Peyer's patch (tissue), 4 donors: ENCODE measurements around the gene BAHCC1. TPM values are rescaled to one million over a fixed set of nuclear protein-coding genes. Genes with fewer than 3 reads are reported as not detected.

Source experiments
- DNase-seq, 3 donors: peaks; one replicate each; pipeline ENCODE4 v3.0.0-alpha.2; 2017 to 2019
- H3K27ac ChIP-seq, 4 donors: fragments of 200-600 bp; sonication (generic); one replicate each; pipeline ENCODE4 v1.5.1; 2016 to 2019
- H3K27me3 ChIP-seq, 2 donors: fragments of 200-600 bp; sonication (generic); one replicate each; pipeline ENCODE4 v1.5.1; 2019
- H3K36me3 ChIP-seq, 3 donors: fragments of 200-600 bp; sonication (generic); one replicate each; pipeline ENCODE4 v1.5.1; 2016 to 2019
- H3K4me1 ChIP-seq, 4 donors: fragments of 200-600 bp; sonication (generic); one replicate each; pipeline ENCODE4 v1.5.1; 2016 to 2019
- H3K4me3 ChIP-seq, 4 donors: fragments of 200-600 bp; sonication (generic); 1 replicate in 3 of 4; 2 replicates in 1 of 4; pipeline ENCODE4 v1.5.1; 2016 to 2019; ENCODE audit warnings: mild to moderate bottlenecking in 1 of 4
- H3K9me3 ChIP-seq, 4 donors: fragments of 200-600 bp; sonication (generic); one replicate each; pipeline ENCODE4 v1.5.1; 2016 to 2019; ENCODE audit warnings: mild to moderate bottlenecking in 1 of 4
- POLR2A ChIP-seq, 2 donors: fragments of 450-650 bp; IDR thresholded peaks; one replicate each; pipeline ENCODE4 v1.5.1; 2017; ENCODE audit warnings: antibody characterized with exemption in 2 of 2, mild to moderate bottlenecking in 2 of 2, moderate library complexity in 2 of 2
- total RNA-seq, 4 donors: library from RNA; depleted of rRNA; stranded (reverse); fragments of >200 nt; gene quantifications; one replicate each; pipeline ENCODE4 v1.1.0, GENCODE V29; 2016
- TF ChIP-seq, protein P1 (sequence below), 6 experiments: fragments of 450-650 bp in 4 of 6; fragments of 200-600 bp in 2 of 6; sonication (generic) in 1 of 6; IDR thresholded peaks; one replicate each; pipeline ENCODE4 v1.5.1; 2017 to 2019; ENCODE audit warnings: antibody characterized with exemption in 6 of 6, mild to moderate bottlenecking in 3 of 6, moderate library complexity in 1 of 6

BAHCC1 gene
- total RNA-seq, 4 donors from 2014 or later = 11.6 to 43.0 (median 23.9) TPM

DNA sequence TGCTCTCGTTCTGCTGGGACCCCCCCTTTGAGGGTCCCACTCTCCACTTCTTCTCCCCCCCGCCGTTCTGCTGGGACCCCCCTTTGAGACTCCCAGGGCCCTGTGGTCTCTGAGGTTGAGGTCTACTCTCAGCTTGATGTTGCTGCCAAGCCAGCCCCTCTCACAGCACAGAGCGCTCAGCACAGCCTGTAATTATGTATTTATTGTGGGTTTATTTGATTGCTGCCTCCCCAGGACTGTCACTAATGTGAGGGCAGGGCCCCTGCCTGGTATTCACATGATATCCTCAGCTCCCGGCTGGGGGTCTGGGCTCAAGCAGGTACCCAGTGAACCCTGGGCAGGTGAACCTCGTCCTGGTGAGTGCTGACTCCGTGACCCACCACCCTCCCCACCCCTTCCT, 81.9 kb downstream of the BAHCC1 start:
- Histone ChIP-seq H3K9me3 (no peaks in the 10 kb centered on the region), H3K4me3 (no peak overlapping the region), H3K36me3 (no peaks in the 10 kb centered on the region), H3K27me3 (no peaks in the 10 kb centered on the region), H3K4me1 (peaks cover 0 to 14% (median 3%) of the 10 kb centered on the region in 4 donors), H3K27ac (no peak overlapping the region)
- DNase-seq = no peak
- TF ChIP-seq, protein P1, sequence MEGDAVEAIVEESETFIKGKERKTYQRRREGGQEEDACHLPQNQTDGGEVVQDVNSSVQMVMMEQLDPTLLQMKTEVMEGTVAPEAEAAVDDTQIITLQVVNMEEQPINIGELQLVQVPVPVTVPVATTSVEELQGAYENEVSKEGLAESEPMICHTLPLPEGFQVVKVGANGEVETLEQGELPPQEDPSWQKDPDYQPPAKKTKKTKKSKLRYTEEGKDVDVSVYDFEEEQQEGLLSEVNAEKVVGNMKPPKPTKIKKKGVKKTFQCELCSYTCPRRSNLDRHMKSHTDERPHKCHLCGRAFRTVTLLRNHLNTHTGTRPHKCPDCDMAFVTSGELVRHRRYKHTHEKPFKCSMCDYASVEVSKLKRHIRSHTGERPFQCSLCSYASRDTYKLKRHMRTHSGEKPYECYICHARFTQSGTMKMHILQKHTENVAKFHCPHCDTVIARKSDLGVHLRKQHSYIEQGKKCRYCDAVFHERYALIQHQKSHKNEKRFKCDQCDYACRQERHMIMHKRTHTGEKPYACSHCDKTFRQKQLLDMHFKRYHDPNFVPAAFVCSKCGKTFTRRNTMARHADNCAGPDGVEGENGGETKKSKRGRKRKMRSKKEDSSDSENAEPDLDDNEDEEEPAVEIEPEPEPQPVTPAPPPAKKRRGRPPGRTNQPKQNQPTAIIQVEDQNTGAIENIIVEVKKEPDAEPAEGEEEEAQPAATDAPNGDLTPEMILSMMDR (IDR thresholded peaks at IDR 0.05) = no peak
- TF ChIP-seq POLR2A (IDR thresholded peaks at IDR 0.05) = no peak

DNA sequence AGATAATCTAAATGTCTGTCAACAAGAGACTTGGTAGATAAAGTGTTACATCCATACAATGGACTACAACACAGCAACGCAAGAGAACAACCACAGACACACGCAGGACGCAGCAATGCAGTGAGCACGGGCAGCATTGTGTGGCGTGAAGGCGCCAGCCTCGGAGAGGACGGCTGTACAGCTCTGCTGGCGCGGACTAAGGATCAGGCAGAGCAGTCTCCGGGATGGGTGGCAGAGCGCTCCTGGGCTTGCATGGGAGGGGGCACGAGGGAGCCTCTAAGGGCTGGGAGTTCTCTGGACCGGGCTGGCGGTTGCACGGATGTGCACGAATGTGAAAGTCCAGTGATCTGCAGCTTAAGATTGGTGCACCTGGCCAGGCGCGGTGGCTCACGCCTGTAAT, 82.9 kb downstream of the BAHCC1 start:
- peaks cover 0 to 24% (median 4%) of the 10 kb centered on the region in 4 donors for H3K4me1 ChIP-seq
- no peak for TF ChIP-seq POLR2A (IDR thresholded peaks at IDR 0.05)
- TF ChIP-seq, protein P1 (IDR thresholded peaks at IDR 0.05) = no peak
- H3K4me3 ChIP-seq = no peak overlapping the region
- no peaks in the 10 kb centered on the region for H3K27me3 ChIP-seq
- no peaks in the 10 kb centered on the region for H3K36me3 ChIP-seq
- no peaks in the 10 kb centered on the region for H3K9me3 ChIP-seq
- no peak for DNase-seq
- H3K27ac ChIP-seq = no peak overlapping the region

DNA sequence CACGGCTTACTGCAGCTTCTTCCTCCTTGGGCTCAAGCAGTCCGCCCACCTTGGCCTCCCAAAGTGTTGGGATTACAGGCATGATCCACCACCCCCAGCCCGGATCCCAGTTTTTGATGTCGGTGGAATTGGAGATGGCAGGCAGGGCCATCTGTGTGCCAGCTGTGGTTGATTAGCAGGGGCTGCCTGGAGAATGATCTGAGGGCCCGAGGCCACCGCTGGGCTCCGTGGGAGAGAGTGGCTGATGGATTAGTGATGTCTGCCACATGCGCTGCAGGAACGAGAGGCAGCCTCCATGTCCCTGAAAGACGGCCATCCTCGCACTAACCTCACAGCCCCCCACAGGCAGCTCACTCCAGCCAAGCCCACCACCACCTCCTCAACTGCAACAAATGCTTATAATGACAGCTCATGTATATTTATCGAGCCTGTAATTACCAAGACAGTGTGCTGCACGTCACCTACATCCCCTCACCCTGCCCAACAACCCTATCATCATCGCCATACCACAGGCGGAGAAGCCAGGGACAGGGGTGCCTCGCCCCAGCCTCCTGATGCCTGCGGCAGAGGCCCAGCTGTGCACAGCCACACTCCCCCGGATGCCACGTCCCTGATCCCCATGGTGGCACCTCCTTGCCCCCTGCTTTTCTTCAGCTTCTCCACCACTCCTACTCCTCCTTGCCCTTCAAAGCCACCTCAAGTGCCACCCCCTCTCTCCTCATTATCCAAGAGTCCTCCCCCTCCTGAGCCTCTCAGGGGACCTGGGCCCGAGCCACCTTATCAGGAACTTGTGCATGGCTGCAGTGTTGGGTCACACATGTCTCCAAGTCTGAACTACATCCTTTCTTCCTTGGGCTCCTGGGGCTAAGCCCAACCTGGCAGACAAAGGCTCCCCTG, 84.2 kb downstream of the BAHCC1 start:
- TF ChIP-seq POLR2A (IDR thresholded peaks at IDR 0.05) = no peak
- TF ChIP-seq, protein P1 (IDR thresholded peaks at IDR 0.05) = no peak
- H3K4me1 ChIP-seq = peaks cover 0 to 34% (median 15%) of the 10 kb centered on the region in 4 donors
- H3K9me3 ChIP-seq = no peaks in the 10 kb centered on the region
- DNase-seq = no peak
- H3K36me3 ChIP-seq = no peaks in the 10 kb centered on the region
- H3K27me3 ChIP-seq = no peaks in the 10 kb centered on the region
- H3K4me3 ChIP-seq = no peak overlapping the region
- H3K27ac ChIP-seq = no peak overlapping the region

DNA sequence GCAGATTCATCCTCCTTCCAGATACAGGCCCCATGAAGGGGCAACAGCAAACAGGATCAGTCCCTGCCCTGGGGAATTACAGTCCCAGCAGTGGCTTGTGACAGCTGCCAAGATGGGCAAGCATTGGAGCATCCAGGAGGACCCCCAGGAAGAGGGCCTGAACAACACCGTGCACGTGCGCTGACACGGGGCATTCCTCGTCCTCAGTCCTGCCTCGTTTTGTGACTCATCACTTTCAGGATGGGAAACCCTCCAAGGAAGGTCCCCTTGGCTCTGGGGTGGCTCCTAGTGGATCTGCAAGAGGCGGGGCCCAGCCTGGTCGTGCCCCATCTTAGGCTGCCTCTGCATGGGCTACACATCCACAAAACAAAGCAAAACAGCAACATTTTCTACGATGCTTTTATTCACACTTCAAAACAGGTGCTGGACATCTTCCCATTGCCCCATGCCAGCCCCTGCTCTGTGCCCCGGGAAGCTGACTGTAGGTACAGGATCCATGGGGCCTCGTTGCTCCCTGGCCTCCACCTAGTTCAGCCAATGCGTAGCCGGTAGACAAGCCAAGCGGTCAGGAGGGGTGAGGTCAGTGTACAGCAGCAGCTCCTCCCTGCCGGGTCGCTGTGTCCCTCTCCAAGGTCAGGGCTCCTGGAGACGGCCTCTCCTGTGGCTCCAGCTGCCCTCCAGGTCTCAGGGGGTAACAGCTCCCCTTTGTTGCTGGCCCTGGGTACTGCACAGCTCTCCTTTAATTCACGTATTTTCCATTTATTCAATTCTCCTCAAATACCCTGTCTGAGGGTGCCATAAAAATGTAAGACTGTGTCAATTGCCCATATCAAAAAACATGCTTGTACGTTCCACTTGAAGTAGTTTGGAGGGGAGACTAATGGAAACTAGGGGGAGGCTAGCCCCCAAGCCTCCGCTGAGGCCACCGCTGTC, 85.1 kb downstream of the BAHCC1 start:
- Histone ChIP-seq H3K4me3 (peak overlapping the region in 2 of 4 donors; percentile 36 to 49), H3K27ac (no peak overlapping the region), H3K27me3 (no peaks in the 10 kb centered on the region), H3K9me3 (no peaks in the 10 kb centered on the region), H3K36me3 (no peaks in the 10 kb centered on the region), H3K4me1 (peaks cover 0 to 38% (median 20%) of the 10 kb centered on the region in 4 donors)
- TF ChIP-seq, protein P1 (IDR thresholded peaks at IDR 0.05) = no peak
- no peak for TF ChIP-seq POLR2A (IDR thresholded peaks at IDR 0.05)
- no peak for DNase-seq

DNA sequence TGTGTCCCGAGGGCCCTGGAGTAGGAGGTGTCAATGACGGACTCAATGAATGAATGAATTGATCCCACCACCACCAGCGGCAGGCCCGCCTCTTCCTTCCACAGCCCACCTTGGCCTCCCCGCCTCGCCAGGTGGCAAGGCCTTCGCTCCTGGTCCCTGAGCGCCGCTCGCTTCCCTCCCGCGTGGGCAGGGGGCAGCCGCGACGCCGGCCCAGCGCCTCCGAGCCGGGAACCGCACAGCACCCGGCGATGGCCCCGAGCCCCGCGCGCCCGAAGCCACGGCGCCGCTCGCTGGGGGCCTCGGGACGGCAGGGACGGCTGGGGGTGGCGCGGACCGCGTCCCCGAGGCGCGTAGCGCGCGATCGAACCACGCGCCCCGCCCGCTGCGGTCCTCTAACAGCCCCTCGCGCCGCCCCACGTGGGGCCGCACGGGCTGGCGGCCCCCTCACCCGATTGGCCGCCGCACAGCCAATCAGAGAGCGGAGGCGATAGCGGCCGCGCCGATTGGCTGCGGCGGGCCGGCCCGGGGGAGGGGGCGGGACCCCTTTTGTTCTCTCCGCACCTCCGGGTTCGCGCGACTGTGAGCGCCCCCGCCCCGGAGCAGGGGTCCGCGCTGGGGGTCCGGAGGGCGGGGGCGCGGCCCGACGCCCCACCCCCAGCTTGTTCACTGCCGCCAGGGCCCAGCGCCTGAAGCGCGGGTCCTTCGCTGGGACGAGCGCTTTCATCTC, 86.0 kb downstream of the BAHCC1 start:
- Histone ChIP-seq H3K4me3 (peak overlapping the region; percentile 24 to 58 (median 42)), H3K9me3 (no peaks in the 10 kb centered on the region), H3K27ac (peak overlapping the region in 1 of 4 donors; percentile 3), H3K4me1 (peaks cover 0 to 38% (median 20%) of the 10 kb centered on the region in 4 donors), H3K36me3 (no peaks in the 10 kb centered on the region), H3K27me3 (no peaks in the 10 kb centered on the region)
- TF ChIP-seq, protein P1 (IDR thresholded peaks at IDR 0.05) = no peak
- TF ChIP-seq POLR2A (IDR thresholded peaks at IDR 0.05) = no peak
- peak; percentile 29 to 83 (median 78) for DNase-seq
